ENCODE results near the gene MPDZ.

GRCh38 chr9:13140843-13141592 is 138.5 kb downstream of the MPDZ start:
- TF ChIP-seq, protein P1, sequence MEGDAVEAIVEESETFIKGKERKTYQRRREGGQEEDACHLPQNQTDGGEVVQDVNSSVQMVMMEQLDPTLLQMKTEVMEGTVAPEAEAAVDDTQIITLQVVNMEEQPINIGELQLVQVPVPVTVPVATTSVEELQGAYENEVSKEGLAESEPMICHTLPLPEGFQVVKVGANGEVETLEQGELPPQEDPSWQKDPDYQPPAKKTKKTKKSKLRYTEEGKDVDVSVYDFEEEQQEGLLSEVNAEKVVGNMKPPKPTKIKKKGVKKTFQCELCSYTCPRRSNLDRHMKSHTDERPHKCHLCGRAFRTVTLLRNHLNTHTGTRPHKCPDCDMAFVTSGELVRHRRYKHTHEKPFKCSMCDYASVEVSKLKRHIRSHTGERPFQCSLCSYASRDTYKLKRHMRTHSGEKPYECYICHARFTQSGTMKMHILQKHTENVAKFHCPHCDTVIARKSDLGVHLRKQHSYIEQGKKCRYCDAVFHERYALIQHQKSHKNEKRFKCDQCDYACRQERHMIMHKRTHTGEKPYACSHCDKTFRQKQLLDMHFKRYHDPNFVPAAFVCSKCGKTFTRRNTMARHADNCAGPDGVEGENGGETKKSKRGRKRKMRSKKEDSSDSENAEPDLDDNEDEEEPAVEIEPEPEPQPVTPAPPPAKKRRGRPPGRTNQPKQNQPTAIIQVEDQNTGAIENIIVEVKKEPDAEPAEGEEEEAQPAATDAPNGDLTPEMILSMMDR (IDR thresholded peaks at IDR 0.05): no peak
- TF ChIP-seq POLR2A (IDR thresholded peaks at IDR 0.05): no peak
